Measurements from ENCODE around the gene ELK1. TPM values are rescaled to one million over a fixed set of nuclear protein-coding genes. Genes with fewer than 3 reads are reported as not detected.

Gene ELK1
- total and polyA plus RNA-seq, 10 of the 15 experiments (the other 5 are each of a cell fraction or from before 2014, with no cell fraction given), result 4.1 to 55.5 (median 32.9) TPM

DNA sequence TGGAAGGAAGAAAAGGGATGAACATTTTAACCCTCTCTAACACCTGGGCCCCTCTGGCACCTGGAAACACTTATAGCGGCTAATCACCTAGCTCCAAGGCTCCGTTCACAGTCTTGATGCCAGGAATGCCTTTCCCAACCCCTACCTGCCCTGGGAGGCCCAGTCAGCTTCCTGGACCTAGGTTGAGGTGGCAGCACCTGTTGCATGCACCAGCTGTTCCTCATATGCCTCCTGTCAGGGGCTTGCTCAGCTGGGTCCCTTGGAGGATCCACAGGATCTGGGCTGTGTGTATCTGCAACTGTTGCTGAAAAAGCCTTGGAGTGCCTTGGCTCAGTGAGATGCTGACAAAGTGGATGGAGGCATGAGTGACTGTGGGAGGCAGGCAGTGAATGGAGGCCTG is 25.0 kb downstream of the ELK1 start:
- Histone ChIP-seq H3K9ac (ENCODE audit: control insufficient read depth, insufficient read depth, low read length) (no peak overlapping the region), H3K79me2 (ENCODE audit: control insufficient read depth, insufficient read depth, low read length) (no peaks in the 10 kb centered on the region), H3K36me3 (ENCODE audit: control insufficient read depth in 2 of 2, insufficient read depth in 2 of 2, low read length in 1 of 2) (no peaks in the 10 kb centered on the region; a peak in 1 of 4 replicates), H2AFZ (ENCODE audit: control insufficient read depth, low read depth, low read length) (no peak overlapping the region), H3K9me3 (replicated peaks; ENCODE audit: control insufficient read depth, insufficient read depth, low read length) (no peaks in the 10 kb centered on the region; the same call in 2 of the 3 replicates), H3K27ac (ENCODE audit: control insufficient read depth, insufficient read depth) (no peak overlapping the region), H3K4me1 (ENCODE audit: control insufficient read depth, insufficient read depth, low read length) (peaks cover 15% of the 10 kb centered on the region), H4K20me1 (ENCODE audit: control insufficient read depth, insufficient read depth) (no peaks in the 10 kb centered on the region), H3K27me3 (replicated peaks in 1 of 2; ENCODE audit: control insufficient read depth in 2 of 2, insufficient read depth in 2 of 2, low read length in 1 of 2) (no peaks in the 10 kb centered on the region), H3K4me2 (ENCODE audit: control insufficient read depth, insufficient read depth) (no peak overlapping the region), H3K4me3 (no peak overlapping the region)
- ChIA-PET CTCF (interaction anchor here (1.2 kb wide), 1 partner anchor 19 kb away, joined by 4 read pairs; no protein-coding TSS in a partner anchor), POLR2A (interaction anchor here (1.3 kb wide), 1 partner anchor 46 kb away, joined by 3 read pairs; no protein-coding TSS in a partner anchor), SMC1A (ENCODE audit: uncharacterized antibody, unreplicated experiment) (no interaction called here), RAD21 (ENCODE audit: unreplicated experiment) (no interaction called here)
- TF ChIP-seq, protein P1, sequence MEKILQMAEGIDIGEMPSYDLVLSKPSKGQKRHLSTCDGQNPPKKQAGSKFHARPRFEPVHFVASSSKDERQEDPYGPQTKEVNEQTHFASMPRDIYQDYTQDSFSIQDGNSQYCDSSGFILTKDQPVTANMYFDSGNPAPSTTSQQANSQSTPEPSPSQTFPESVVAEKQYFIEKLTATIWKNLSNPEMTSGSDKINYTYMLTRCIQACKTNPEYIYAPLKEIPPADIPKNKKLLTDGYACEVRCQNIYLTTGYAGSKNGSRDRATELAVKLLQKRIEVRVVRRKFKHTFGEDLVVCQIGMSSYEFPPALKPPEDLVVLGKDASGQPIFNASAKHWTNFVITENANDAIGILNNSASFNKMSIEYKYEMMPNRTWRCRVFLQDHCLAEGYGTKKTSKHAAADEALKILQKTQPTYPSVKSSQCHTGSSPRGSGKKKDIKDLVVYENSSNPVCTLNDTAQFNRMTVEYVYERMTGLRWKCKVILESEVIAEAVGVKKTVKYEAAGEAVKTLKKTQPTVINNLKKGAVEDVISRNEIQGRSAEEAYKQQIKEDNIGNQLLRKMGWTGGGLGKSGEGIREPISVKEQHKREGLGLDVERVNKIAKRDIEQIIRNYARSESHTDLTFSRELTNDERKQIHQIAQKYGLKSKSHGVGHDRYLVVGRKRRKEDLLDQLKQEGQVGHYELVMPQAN (conservative IDR thresholded peaks at IDR 0.05), result no peak
- TF ChIP-seq, protein P2, sequence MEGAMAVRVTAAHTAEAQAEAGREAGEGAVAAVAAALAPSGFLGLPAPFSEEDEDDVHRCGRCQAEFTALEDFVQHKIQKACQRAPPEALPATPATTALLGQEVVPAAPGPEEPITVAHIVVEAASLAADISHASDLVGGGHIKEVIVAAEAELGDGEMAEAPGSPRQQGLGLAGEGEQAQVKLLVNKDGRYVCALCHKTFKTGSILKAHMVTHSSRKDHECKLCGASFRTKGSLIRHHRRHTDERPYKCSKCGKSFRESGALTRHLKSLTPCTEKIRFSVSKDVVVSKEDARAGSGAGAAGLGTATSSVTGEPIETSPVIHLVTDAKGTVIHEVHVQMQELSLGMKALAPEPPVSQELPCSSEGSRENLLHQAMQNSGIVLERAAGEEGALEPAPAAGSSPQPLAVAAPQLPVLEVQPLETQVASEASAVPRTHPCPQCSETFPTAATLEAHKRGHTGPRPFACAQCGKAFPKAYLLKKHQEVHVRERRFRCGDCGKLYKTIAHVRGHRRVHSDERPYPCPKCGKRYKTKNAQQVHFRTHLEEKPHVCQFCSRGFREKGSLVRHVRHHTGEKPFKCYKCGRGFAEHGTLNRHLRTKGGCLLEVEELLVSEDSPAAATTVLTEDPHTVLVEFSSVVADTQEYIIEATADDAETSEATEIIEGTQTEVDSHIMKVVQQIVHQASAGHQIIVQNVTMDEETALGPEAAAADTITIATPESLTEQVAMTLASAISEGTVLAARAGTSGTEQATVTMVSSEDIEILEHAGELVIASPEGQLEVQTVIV (IDR thresholded peaks at IDR 0.05; ENCODE audit: borderline replicate concordance, partially characterized antibody), result no peak
- TF ChIP-seq, protein P3, sequence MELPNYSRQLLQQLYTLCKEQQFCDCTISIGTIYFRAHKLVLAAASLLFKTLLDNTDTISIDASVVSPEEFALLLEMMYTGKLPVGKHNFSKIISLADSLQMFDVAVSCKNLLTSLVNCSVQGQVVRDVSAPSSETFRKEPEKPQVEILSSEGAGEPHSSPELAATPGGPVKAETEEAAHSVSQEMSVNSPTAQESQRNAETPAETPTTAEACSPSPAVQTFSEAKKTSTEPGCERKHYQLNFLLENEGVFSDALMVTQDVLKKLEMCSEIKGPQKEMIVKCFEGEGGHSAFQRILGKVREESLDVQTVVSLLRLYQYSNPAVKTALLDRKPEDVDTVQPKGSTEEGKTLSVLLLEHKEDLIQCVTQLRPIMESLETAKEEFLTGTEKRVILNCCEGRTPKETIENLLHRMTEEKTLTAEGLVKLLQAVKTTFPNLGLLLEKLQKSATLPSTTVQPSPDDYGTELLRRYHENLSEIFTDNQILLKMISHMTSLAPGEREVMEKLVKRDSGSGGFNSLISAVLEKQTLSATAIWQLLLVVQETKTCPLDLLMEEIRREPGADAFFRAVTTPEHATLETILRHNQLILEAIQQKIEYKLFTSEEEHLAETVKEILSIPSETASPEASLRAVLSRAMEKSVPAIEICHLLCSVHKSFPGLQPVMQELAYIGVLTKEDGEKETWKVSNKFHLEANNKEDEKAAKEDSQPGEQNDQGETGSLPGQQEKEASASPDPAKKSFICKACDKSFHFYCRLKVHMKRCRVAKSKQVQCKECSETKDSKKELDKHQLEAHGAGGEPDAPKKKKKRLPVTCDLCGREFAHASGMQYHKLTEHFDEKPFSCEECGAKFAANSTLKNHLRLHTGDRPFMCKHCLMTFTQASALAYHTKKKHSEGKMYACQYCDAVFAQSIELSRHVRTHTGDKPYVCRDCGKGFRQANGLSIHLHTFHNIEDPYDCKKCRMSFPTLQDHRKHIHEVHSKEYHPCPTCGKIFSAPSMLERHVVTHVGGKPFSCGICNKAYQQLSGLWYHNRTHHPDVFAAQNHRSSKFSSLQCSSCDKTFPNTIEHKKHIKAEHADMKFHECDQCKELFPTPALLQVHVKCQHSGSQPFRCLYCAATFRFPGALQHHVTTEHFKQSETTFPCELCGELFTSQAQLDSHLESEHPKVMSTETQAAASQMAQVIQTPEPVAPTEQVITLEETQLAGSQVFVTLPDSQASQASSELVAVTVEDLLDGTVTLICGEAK (IDR thresholded peaks at IDR 0.05; ENCODE audit: borderline replicate concordance), result no peak
- TF ChIP-seq, protein P4, sequence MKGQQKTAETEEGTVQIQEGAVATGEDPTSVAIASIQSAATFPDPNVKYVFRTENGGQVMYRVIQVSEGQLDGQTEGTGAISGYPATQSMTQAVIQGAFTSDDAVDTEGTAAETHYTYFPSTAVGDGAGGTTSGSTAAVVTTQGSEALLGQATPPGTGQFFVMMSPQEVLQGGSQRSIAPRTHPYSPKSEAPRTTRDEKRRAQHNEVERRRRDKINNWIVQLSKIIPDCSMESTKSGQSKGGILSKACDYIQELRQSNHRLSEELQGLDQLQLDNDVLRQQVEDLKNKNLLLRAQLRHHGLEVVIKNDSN (IDR thresholded peaks at IDR 0.05; ENCODE audit: borderline replicate concordance, extremely low read length, insufficient read depth, low read depth, low read length), result no peak
- TF ChIP-seq ZBED1 (IDR thresholded peaks at IDR 0.05; ENCODE audit: borderline replicate concordance) (no peak), BHLHE40 (IDR thresholded peaks at IDR 0.05; ENCODE audit: borderline replicate concordance in 1 of 2, low read depth in 2 of 2, low read length in 1 of 2) (no peak), ZNF217 (IDR thresholded peaks at IDR 0.05) (no peak), PAX5 (IDR thresholded peaks at IDR 0.05; ENCODE audit: borderline replicate concordance, low read depth, low read length) (no peak), NFYB (IDR thresholded peaks at IDR 0.05; ENCODE audit: insufficient read depth, low read depth, low read length) (no peak), MYB (IDR thresholded peaks at IDR 0.05; ENCODE audit: borderline replicate concordance, low read depth, low read length) (no peak), BACH1 (IDR thresholded peaks at IDR 0.05; ENCODE audit: borderline replicate concordance) (no peak), CEBPB (IDR thresholded peaks at IDR 0.05; ENCODE audit: borderline replicate concordance in 1 of 2, low read depth in 2 of 2, low read length in 2 of 2) (no peak), EED (IDR thresholded peaks at IDR 0.05; ENCODE audit: low read depth) (no peak)
- intact Hi-C loops (cut with micrococcal nuclease; ENCODE audit: unreplicated experiment), result loop anchor here (5.0 kb wide), 1 partner anchor 43 kb away; the partner anchor contains the start of gene TIMP1
- DNase-seq (ENCODE audit: low read depth, low spot score) (no peak), ATAC-seq (no peak), FAIRE-seq (no peak)
- 66% methylated on average over 2 of the region's 2 CpGs for WGBS (ENCODE audit: insufficient coverage, insufficient replicate concordance, low lambda C conversion rate, missing lambda C conversion rate)
- BruUV-seq (replicated peaks), result no TSS peak
- in situ Hi-C loops (cut with MboI), result no loop called here
